A673 (cell line): ENCODE results near the gene CDC45.

Experiments used
- EZH2 ChIP-seq: fragments of 200-600 bp; sonication (generic); IDR thresholded peaks from 2 replicates; pipeline ENCODE4 v1.6.1; 2017; ENCODE audit warnings: borderline replicate concordance, low read depth, mild to moderate bottlenecking, mixed read lengths, antibody characterized with exemption, low read length; ENCODE audit not compliant: poor library complexity, severe bottlenecking
- TF ChIP-seq, protein P1 (sequence below): fragments of 300-800, 200-600 bp; sonication (generic); conservative IDR thresholded peaks from 2 replicates; pipeline ENCODE4 v1.5.1; 2017; ENCODE audit warnings: low read depth, mild to moderate bottlenecking, antibody characterized with exemption, low read length, moderate library complexity, mixed read lengths

DNA sequence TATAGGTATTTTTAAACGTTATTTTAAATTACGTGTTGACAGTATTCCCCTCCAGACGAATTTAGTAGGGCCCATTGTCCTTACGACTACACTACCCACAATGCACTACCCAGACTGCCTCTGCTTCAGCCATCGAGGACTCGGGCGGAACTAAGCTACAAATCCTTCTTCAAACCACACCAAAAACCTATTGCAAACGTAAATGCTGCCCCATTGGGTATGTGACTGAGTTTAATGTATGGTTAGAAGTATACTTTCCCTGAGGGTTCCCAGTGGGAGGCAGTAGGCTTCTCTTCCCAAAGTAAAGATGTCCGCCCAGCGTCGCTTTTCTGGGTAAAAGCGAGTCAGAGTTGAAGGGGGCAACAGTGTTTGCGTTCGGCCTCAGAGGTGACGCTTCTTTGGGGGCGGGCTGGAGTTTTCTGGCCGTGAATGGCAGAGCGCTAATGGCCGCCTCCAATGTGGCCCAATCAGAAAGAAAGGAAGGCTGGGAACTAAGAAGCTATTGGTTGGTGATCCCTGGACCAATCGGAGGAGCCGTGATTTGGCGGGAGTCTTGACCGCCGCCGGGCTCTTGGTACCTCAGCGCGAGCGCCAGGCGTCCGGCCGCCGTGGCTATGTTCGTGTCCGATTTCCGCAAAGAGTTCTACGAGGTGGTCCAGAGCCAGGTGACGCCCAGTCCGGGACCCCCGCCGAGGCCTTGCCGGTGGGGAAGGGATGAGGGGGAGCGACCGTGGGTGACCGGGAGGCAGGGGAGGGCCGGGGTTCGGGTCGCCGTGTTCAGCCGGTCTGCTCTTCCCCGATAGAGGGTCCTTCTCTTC is at the start of gene CDC45:
- no peak for TF ChIP-seq EZH2
- TF ChIP-seq, protein P1, sequence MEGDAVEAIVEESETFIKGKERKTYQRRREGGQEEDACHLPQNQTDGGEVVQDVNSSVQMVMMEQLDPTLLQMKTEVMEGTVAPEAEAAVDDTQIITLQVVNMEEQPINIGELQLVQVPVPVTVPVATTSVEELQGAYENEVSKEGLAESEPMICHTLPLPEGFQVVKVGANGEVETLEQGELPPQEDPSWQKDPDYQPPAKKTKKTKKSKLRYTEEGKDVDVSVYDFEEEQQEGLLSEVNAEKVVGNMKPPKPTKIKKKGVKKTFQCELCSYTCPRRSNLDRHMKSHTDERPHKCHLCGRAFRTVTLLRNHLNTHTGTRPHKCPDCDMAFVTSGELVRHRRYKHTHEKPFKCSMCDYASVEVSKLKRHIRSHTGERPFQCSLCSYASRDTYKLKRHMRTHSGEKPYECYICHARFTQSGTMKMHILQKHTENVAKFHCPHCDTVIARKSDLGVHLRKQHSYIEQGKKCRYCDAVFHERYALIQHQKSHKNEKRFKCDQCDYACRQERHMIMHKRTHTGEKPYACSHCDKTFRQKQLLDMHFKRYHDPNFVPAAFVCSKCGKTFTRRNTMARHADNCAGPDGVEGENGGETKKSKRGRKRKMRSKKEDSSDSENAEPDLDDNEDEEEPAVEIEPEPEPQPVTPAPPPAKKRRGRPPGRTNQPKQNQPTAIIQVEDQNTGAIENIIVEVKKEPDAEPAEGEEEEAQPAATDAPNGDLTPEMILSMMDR, result no peak
